GM18498 (cell line): ENCODE results near the gene MAP3K7.
A peak's percentile ranks its signal among the peaks of the same experiment; 100 is the strongest.

Source experiments
- ATAC-seq: cut with Tn5 transposase; IDR thresholded peaks from one replicate; pipeline ENCODE4 v1.9.1; 2021; ENCODE audit warnings: mild to moderate bottlenecking, moderate library complexity; ENCODE audit not compliant: unreplicated experiment

MAP3K7 gene

GRCh38 chr6:90586836-90587638 is at the start of gene MAP3K7:
Gene MAP3K7 (minus strand): TSS chr6:90587072. CDS start chr6:90586883, 189 bp downstream.
- ATAC-seq, result peak; percentile 93

- ATAC-seq, result no peak
These were observed 44.2 kb upstream of the MAP3K7 start for GRCh38 chr6:90631046-90631445.

- no peak for ATAC-seq
These were observed 34.7 kb upstream of the MAP3K7 start for GRCh38 chr6:90621581-90621980.

GRCh38 chr6:90619221-90619620 is 32.3 kb upstream of the MAP3K7 start:
- no peak for ATAC-seq

GRCh38 chr6:90612313-90612680 is 25.4 kb upstream of the MAP3K7 start:
- no peak for ATAC-seq

GRCh38 chr6:90611543-90612312 is 24.9 kb upstream of the MAP3K7 start:
- ATAC-seq, result no peak

- ATAC-seq, result peak; percentile 71
These were observed 24.1 kb upstream of the MAP3K7 start for GRCh38 chr6:90610751-90611542.

- no peak for ATAC-seq
These were observed 23.5 kb upstream of the MAP3K7 start for GRCh38 chr6:90610301-90610750.

GRCh38 chr6:90605749-90606340 is 19.0 kb upstream of the MAP3K7 start:
- no peak for ATAC-seq

- no peak for ATAC-seq
These were observed 17.7 kb upstream of the MAP3K7 start for GRCh38 chr6:90604546-90604945.

- ATAC-seq, result no peak
These were observed 12.3 kb upstream of the MAP3K7 start for GRCh38 chr6:90599151-90599550.

- no peak for ATAC-seq
These were observed 11.5 kb upstream of the MAP3K7 start for GRCh38 chr6:90598192-90598951.

- no peak for ATAC-seq
These were observed 10.2 kb upstream of the MAP3K7 start for GRCh38 chr6:90596967-90597539.

- ATAC-seq, result no peak
These were observed 9.0 kb upstream of the MAP3K7 start for GRCh38 chr6:90595854-90596253.

- peak; percentile 29 for ATAC-seq
These were observed 381 bp downstream of the MAP3K7 start for GRCh38 chr6:90586546-90586835.

- ATAC-seq, result no peak
These were observed 2.1 kb downstream of the MAP3K7 start for GRCh38 chr6:90584636-90585255.

GRCh38 chr6:90583836-90584481 is 2.9 kb downstream of the MAP3K7 start:
- no peak for ATAC-seq

- no peak for ATAC-seq
These were observed 3.6 kb downstream of the MAP3K7 start for GRCh38 chr6:90583179-90583835.

GRCh38 chr6:90581146-90581545 is 5.7 kb downstream of the MAP3K7 start:
- ATAC-seq, result no peak
